GM12801 (cell line): ENCODE results near the gene SPACA7.

Source experiments
- CTCF ChIP-seq: IDR thresholded peaks from one replicate; pipeline ENCODE4 v1.5.1; 2011; ENCODE audit warnings: control low read depth; ENCODE audit not compliant: insufficient read length; ENCODE audit errors: extremely low read depth

The SPACA7 gene

GRCh38 chr13:112443191-112443994 is 67.2 kb downstream of the SPACA7 start:
- no peak for TF ChIP-seq CTCF

GRCh38 chr13:112443995-112444311 is 67.8 kb downstream of the SPACA7 start:
- TF ChIP-seq CTCF: no peak

GRCh38 chr13:112444416-112445399 is 68.6 kb downstream of the SPACA7 start:
- TF ChIP-seq CTCF: no peak

GRCh38 chr13:112445411-112446271 is 69.5 kb downstream of the SPACA7 start:
- TF ChIP-seq CTCF: no peak

GRCh38 chr13:112446347-112446861 is 70.2 kb downstream of the SPACA7 start:
- no peak for TF ChIP-seq CTCF

- no peak for TF ChIP-seq CTCF
These were observed 70.7 kb downstream of the SPACA7 start for GRCh38 chr13:112446867-112447266.

GRCh38 chr13:112447306-112447705 is 71.2 kb downstream of the SPACA7 start:
- no peak for TF ChIP-seq CTCF
